ENCODE measurements around the gene RAB8A.

RAB8A gene

GRCh38 chr19:16111160-16111908 lies at the start of gene RAB8A:
TSS of gene RAB8A (plus strand) at chr19:16111889. CDS start at chr19:16111902, 13 bp downstream.
- DNase-seq: peak; percentile 100

- DNase-seq: no peak
These were observed 49.7 kb upstream of the RAB8A start for GRCh38 chr19:16061943-16062342.

- DNase-seq: peak; percentile 81 to 87 (median 87)
These were observed 48.9 kb upstream of the RAB8A start for GRCh38 chr19:16062789-16063188.

DNA sequence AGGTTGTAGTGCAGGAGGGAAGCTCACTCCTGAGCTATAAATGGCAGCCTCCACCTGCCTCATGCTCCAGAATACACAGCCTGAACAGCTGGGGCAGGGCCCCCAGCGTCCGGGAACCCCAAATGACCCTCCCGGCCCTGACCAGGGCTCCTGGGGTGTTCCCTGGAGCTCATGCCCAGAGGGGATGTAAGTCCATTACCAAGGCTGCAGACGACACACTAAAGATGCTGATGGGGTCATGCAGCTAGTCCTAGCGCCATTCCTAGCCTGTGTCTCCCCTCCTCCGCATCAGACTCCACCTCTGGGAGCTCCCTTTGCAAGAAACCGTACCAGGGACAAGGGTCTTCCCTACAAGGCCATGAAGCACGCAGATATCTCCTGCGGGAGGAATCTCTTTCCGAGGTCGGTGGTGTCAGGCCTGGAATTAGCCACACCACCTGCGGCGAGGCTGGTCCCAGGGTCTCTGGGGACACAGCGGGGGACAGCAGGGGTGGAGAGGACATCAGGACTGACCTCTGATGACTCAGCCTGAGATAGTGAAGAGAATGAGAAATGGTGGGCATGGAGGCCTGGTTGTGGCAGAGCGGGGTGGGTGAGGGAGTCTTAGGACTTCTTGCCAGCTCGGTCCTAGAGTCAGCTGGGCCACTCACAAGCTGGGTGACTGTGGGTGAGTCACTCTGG lies 47.3 kb upstream of the RAB8A start:
- peak in 1 of 3 donors; percentile 30 for DNase-seq

GRCh38 chr19:16066611-16067104 lies 45.0 kb upstream of the RAB8A start:
- DNase-seq: peak; percentile 68 to 70 (median 70)

DNA sequence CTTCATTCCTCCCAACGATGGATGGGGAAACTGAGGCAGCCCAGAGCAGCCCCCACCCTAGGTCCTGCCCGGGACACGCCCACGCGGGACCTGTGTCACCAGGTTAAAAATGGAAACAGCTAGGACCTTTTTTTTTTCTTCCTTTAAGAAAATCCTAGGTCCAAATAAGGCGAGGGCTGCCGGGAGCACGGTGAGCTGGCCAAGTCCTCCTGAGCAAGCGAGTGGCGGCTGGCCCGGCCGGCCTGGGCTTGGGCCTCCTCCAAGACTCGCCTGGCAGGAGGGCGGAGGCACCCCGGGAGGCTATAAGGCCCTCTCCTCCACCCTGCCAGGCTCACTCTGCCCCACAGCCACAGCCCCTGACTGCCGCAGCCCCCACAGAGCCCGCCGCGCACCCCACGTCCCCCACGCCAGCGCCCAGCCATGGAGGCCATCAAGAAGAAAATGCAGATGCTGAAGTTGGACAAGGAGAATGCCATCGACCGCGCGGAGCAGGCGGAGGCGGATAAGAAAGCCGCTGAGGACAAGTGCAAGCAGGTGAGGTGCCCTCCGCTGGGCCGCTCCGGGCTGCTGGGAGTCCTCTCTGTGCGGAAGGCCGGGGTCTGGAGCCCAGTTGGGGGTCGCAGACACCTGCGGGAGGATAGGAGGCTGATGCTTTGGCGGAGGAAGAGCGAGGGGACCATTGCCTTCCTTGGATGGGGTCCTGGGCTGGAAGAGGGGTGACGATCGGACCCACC lies 44.3 kb upstream of the RAB8A start:
- DNase-seq: no peak

DNA sequence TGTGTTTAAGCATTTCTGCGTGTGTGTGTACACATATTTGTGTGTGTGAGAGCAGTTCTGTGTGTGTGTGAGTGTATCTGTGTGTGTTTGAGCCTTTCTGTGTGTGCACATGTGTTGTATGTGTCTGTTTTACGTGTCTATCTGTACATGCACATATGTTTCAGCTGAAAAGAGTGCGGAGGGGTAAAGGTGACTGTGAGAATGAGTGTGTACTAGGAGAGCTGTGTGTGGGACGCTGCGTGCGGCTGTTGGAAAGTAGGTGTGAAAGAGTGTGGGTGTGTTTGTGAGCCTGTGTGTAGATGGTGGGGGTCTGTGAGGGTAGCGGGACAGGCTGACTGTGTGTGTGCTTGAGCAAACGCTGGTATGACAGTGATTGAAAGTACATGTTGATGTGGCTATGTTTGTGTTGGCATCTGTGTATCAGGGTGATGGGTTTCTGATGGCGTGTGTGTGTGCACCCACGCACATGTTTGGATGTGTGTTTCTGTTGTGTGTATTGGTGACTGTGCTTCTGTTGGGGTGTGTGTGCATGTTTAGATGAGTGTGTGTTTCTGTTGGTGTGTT lies 42.9 kb upstream of the RAB8A start:
- no peak for DNase-seq

DNA sequence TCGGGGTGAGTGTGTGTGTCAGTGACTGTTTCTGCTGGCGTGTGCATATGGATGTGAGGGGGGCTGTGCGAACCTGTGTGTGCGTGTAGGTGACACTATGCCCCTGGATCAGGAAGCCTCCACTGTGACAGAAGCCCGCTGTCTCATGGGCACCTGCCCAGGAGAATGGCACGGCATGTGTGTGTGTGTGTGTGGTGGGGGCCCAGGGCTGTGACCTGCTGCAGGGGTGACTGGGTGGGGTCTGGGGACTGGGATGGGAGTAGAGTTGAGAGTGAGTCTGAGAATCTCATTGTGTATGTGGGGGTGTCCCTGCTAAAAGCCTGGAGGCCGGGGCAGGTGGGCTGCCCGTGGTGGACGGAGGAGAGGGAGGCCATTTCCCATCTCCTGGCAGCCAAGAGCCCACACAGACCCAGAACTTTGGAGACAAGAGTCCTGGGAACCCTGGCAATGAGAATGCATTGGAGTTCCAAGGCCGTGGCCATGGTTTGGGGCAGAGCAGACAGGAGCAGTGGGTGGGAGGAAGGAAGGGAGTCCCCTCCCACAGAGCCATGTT lies 41.8 kb upstream of the RAB8A start:
- DNase-seq: no peak

DNA sequence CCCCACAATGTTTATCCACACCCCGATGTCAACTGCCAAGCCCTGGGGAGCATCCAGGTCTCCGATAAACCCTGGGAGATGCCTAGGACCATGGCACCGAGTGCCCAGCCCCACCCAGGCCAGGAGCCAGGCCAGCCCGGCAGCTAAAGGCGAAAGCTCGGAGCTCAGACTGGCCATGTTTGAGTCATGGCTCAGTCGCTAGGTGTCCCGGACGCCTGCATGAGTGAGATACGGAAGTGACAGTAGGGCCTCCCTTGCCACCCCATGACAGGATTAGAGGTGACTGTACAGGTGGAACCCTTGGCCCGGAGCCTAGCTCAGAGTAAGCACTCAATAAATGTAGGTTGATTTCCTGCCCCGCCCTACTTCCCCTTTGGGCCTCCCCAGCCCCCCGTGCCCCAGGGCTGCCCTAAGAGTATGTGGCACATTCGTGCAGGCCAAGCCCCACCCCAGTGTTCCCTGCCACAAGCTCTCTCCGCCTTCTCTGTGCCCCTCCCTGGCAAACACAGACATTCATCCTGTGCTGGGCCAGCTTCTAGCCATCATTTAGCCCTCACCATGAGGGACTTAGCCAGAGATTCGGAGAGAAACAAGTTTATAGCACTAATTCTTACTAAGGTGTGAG lies 41.2 kb upstream of the RAB8A start:
- peak; percentile 72 to 75 (median 74) for DNase-seq

DNA sequence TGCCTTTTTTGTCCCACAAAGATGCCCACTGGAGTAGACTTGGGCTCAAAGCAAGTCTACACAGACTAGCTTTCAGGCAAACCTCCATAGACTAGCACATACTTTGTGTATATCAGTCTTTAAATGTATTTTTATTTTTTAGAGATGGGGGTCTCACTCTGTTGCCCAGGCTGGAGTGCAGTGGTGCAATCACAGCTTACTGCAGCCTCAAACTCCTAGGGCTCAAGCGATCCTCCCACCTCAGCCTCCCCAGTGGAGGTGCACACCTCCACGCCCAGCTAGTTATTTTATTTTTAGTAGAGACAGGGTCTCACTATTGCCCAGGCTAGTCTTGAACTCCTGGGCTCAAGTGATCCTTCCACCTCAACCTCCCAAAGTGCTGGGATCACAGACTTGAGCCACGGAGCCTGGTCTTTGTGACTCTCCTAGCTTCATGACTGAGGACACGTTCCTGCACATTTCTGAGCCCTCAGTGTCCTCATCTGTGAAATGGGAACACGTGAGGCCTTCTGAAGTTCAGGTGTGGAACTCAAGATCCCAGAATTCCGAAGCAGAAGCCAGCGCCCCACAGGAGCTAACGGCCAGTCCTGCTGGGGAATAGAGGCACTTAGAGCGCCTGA lies 40.5 kb upstream of the RAB8A start:
- no peak for DNase-seq

GRCh38 chr19:16073481-16073880 lies 38.2 kb upstream of the RAB8A start:
- no peak for DNase-seq

GRCh38 chr19:16073988-16074387 lies 37.7 kb upstream of the RAB8A start:
- DNase-seq: peak in 1 of 3 donors; percentile 23

DNA sequence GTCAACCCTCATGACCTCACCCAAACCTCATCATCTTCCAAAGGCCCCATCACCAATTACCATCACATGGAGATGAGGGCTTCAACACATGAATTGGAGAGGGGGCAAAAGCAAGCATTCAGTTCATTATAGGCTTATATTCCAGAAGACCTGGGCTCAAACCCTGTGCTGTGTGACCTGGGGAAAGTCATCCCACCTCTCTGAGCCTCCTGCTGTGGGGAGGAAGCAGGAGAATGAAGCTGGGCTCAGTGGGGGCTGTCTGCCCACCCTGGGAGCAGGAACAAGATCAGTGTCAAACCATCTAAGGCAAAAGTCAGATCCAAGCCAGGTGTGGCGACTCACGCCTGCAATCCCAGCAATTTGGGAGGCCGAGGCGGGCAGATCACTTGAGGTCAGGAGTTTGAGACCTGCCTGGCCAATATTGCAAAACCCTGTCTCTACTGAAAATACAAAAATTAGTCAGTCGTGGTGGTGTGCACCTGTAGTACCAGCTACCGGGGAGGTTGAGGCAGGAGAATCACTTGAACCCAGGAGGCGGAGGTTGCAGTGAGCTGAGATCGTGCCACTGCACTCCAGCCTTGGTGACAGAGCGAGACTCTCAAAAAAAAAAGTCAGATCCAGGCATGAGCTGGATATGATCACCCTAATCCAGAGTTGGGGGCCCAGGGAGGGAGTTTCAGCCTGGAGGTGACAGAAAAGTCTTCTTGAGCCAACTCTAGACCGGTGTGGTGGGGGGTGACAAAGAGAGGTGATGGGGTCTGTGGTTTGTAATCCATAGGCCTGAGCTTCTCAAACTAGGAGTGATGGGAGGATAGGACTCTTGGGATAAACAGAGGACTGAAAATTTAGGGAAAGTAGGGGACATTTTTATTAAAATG lies 37.0 kb upstream of the RAB8A start:
- no peak for DNase-seq

GRCh38 chr19:16075430-16076153 lies 36.1 kb upstream of the RAB8A start:
- DNase-seq: no peak

GRCh38 chr19:16076154-16076957 lies 35.3 kb upstream of the RAB8A start, which contains the start of gene TPM4:
TSS of gene TPM4 (plus strand) at chr19:16076495. CDS start at chr19:16076566, 71 bp downstream.
- DNase-seq: peak; percentile 95 to 97 (median 95)

DNA sequence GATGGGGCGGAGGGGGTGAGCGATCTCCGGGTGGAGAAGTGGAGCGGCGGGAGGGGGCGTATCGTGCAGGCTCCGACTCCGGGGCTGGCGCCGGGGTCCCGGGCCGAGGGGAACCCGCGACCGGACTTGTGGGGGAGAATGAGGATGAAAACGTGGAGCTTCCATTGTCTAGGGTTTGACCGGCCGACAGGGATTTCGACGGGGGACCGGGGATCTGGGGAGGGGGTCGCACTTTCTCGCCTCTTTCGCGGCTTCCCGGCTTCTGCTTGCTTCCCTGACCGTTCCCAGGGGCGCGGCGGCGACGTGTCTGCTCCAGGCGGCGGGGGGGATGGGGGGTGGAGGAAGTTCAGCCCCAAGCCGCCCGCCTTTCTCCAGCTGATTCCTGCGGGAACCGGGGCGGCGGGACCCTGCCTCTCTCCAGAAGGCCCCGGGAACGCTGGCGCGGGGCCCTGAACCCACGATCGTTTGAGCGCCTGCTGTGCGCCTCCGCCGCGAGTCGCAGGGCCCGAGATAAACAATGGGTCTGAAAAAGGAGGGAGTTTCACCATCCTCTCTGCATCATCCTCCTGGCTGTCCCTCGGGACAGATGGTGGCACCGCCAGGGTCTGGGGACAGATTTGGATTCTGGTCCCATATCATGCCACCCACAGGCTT lies 34.6 kb upstream of the RAB8A start:
- peak in 2 of 3 donors; percentile 49 to 77 for DNase-seq

GRCh38 chr19:16077984-16078758 lies 33.5 kb upstream of the RAB8A start:
- peak; percentile 47 to 50 (median 48) for DNase-seq
